Cortex of kidney (tissue), 1 donor: ENCODE results near the gene FBF1.
"Not testable (repeated sequence)": the region's sequence is repeated elsewhere in the genome, so short reads cannot be mapped to it uniquely, and the experiment has no call there.

Experiments used
- DNase-seq: peaks from one replicate; lab custom pipeline; 2025; lab: John Stamatoyannopoulos, UW

Gene FBF1

DNA sequence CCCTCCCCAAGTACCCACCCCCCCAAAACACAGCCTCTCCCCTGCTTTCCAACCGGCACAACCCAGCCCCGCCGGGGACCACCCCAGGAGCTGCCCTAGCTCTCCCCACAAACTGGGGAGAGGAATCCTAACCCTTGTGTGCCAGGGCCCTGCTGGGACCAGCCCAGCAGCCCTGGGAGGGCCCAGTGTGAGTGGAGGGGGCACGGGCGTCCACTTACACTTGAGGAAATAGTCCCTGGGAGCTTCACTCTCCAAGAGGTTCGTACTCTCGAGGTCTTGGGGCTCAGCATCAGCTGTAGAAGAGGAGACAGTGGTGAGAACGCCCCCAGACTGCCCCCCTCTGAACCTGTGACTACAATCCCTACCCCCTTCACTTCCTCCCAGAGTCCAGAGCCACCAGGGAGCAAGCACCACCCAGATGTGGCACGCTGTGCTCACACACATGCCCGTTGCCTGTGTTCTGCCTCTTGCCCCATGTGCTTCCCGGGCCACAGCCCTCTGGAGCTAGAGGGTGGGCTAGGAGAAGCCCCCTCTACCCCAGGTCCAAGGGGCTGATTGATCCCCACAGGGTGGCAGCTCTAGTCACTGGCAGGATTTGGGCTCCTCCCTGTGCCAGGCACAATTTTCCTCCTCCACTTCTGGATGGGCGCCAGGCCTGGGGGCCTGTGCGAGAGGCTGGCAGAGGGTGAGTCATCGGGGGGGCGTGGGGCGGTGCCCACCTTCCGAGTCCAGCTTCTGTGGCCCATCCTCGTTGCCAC lies 65.5 kb downstream of the FBF1 start:
- no peak for DNase-seq

DNA sequence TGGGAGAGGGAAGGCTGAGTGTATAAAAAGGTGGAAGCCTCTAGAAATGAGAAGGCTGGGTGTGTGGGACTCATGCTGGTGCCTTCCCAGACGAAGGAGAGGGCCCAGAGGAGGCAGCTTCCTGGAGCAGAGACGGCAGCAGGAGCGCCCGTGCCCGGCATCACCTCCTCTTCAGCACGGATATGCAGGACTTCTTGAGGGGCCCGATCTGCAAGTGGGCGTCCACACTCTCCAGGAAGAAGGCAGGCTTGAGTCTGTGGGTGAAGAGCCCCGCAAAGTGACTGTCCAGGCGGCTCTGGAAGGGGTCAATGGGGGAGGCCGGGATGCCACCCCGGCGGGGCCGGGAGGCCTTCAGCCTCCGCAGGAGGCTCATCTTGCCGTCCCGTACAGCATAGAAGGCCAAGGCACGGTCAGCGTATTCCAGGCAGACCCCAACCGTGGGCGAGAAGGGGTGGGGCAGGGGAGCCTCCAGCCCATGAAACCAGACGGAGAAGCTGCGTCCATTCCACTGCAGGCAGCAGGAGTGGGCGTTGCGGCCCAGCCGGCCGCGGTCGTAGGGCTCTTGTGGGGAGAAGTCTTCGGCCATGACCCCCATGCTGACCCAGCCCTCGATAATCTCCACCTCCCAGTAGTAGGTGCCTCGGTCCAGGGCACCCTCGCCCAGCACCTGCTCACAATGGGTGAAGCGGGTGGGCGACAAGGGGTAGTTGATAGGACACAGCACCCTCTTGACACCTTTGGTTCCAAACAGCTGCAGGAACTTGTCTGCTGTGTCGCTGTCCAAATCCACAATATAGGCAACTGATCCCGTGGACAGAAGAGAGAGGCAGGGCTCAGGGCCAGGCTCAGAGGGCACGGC lies 66.3 kb downstream of the FBF1 start:
- DNase-seq: no peak

DNA sequence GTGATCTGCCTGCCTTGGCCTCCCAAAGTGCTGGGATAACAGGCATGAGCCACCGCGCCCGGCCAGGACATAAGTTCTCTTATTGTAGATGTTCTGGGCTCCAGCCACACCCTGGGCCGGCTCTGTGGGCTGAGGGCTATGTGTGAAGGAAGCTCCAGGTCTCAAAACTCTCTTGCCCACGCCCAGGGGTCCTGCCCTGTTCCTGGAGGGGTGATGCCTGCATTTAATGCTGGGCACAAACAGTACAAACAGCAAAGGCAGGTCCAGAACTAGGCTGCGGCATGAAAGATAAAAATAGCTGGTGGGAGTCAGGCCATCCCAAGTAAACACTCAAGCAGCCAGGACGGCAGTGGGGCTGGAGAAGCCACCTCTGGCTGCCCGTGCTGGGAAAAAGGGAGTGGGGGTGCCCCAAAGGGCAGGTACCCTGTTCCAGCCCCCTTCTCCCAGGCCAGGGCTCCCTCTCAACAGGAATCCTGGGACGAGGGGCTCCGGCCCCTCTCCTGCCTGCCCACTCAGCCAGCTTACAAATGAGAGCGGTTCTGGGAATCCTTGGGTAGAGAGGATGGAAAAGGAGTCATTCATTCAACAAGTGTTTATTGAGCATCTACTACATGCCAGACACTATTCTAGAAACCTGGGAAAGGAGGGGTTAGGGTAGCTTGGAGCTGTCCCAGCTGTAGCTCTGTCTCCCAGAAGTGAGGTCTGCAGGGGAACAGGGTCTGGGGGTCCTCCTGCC lies 67.1 kb downstream of the FBF1 start:
- no peak for DNase-seq

DNA sequence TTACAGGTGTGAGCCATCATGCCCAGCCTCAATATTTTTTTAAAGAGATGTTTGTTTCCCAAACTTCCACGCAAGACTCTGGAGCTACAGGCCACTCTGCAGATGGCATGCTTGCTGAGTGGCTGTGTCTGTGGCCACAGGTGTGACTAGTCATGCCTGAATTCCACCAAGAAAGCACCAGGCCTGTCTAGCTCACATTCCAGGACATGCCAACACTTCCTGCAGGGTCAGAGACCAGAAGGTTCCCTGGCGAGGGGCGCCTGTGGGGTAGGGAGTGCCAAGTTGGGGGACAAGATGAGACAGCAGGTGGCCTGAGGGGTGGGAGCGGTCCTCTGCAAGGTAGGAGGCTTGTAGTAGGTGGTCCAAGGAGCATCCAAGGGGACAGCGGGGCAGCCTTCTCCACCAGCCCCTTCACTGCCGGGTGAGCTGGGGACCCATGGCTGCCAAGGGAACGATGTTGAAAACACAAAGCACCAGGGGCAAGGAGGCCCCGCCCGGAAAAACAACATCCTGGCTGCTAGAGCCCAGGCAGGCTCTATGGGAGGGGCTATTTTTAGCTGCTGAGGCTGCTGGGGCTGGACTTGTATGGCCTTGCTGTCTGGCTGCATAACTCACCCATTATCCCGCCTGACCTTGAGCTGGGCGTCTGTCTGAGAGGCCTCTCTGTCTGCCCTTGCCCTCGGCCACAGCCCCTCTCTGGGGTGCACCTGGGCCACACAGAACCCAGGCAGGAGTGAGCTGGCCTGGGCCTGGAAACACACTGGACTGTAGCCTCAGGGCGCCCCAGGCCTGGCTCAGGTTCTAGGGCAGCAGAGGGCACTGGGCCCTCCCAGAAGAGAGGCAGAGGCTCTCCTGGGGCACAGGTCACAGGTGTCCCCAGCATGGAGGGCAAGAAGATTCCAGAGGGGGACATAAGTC lies 68.1 kb downstream of the FBF1 start:
- no peak for DNase-seq

DNA sequence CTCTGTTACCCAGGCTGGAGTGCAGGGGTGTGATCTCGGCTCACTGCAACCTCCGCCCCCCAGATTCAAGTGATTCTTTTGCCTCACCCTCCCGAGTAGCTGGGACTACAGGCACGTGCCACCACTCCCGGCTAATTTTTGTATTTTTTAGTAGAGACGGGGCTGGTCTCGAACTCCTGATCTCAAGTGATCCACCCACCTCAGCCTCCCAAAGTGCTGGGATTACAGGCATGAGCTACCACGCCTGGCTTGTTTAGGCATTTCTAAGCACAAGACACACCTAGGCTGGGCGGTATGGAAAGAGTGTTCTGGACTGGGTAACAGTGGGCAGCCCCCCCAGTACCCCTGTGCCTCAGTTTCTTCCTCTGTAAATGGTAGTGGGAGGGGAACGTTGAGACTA lies 70.6 kb downstream of the FBF1 start:
- DNase-seq: not testable (repeated sequence)

DNA sequence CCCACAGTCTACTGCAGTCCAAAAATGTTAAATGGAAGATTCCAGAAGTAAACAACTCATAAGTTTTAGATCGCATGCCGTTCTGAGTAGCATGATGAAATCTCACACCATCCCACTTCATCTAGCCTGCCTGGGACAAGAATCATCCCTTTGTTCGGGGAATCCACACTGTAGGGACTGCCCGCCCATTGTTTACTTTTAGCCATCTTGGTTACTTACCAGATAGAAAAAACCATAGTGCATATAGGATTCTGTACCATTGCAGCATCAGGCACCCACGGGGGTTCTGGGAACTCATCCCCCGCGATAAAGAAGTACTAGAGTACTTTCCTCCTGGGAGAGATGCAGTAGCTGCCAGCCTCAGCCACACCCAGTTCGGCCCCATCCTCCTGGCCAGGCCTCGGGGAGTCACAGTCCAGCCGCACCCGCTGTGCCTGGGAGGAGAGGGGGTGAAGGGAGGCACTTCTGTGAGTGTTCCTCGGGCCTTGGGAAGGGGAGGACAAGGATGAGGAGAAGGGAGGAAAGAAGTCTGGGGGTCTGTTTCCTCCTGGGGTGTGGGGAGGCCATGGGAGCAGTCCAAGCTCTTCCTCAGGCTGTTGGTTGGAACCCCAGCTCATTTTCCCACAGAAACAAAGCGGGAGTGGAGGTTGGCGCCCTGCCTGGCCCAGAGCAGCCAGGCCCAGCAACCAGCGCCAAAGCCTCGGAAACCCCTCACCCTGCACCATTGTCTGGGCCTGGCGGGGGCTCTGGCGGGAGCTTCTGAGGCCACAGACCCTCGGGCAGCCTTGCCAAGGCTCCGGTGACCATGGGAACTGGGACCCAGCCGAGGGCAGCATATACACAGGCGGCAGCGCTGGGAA lies 71.3 kb downstream of the FBF1 start:
- no peak for DNase-seq

DNA sequence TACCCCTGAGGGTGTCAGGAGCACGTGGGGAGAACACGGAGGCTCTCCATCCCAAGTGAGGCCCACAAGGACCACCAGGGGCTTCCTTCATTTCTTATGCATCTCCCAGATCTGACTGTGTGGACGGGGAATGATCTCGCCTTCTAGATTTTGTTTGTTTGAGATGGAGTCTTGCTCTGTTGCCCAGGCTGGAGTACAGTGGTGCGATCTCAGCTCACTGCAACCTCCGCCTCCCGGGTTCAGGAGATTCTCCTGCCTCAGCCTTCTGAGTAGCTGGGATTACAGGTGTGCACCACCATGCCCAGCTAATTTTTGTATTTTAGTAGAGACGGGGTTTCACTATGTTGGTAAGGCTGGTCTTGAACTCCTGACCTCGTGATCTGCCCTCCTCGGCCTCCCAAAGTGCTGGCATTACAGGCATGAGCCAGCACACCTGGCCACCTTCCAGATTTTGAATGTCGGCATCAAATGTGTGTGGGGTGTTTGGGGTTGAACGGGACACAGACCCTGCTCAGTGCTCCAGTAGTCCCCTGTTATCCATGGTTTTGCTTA lies 72.0 kb downstream of the FBF1 start:
- DNase-seq: not testable (repeated sequence)

DNA sequence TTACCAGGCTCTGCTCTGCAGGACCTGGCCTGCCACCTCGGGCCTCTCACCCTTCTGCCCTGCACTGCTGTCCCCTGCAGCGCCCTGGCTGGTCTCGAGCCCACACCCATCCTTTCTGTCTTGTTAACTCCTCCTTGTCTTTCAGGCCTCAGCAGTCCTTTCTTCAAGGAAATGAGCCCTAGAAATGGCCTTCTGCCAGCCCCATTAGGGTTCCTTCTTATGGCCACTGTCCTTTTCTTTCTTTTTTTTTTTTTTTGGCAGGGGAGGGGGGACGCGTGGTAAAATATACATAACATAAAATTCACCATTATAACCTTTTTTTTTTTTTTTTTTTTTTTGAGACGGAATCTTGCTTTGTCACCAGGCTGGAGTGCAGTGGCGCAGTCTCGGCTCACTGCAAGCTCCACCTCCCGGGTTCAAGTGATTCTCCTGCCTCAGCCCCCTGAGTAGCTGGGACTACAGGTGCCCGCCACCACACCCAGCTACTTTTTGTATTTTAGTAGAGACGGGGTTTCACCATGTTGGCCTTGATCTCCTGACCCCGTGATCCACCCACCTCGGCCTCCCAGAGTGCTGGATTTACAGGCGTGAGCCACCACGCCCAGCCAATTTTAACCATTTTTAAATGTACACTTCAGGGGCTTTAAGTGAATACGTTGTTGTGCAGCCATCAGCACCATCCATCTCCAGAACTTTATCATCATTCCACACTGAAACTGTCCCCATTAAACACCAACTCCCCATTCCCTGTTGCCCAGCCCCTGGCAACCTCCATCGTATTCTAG lies 75.2 kb downstream of the FBF1 start:
- not testable (repeated sequence) for DNase-seq

DNA sequence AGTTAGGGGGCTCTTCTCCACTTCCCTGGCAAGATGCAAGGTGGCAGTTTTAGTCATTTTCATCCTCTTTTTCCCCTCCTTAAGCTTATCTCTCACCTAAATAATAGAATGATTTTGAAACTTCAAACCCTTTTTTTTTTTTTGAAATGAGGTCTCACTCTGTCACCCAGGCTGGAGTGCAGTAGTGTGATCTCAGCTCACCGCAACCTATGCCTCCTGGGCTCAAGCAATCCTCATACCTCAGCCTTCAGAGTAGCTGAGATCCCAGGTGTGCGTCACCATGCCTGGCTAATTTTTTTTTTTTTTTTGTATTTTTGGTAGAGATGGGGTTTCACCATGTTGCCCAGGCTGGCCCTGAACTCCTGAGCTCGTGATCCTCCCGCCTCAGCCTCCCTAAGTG lies 76.0 kb downstream of the FBF1 start:
- DNase-seq: not testable (repeated sequence)

DNA sequence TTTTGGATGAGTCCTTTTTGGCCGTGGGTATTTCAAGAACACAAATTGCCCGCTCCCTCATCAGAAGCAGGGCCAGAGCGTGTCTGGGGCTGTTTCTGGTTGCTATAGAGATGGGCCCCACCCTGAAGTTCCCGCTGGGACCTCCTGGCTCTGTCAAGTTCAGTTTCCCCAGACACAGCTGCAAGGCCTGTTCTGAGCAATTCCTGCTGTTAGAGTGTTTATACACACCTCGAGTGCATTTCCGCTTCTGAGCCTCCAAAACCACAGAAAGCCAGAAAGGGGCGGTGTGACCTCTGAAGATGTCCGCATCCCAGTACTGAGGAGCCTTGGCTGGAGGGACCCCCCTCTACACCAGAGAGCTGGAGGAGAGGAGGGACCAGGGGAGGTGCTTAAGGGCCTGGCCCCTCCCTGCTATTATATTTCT lies 76.4 kb downstream of the FBF1 start:
- no peak for DNase-seq

DNA sequence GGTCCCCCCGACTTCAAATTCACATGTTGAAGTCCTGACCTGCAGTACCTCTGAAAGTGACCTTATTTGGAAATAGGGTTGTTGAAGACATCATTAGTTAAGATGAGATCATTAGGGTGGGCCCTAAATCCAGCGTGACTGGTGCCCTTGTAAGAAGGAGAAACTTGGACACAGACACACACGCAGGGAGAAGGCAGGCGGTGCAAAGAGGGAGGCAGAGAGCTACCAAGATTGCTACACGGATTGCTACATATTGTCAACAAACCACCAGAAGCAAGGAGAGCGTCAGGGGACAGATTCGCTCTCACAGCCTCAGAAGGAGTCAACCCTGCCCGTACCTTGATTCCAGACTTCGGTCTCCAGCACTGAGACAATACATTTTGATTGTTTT lies 78.9 kb downstream of the FBF1 start:
- no peak for DNase-seq
